Activated CD4-positive, alpha-beta T cell treated with anti-CD3 and anti-CD28 coated beads for 48 hours (primary cell): Measurements from ENCODE around the gene PVR.
"Not testable (repeated sequence)": the region's sequence is repeated elsewhere in the genome, so short reads cannot be mapped to it uniquely, and the experiment has no call there.

Experiments used
- DNase-seq: peaks from one replicate; pipeline ENCODE4 v3.0.0-alpha.2; 2020

PVR gene

GRCh38 chr19:44620667-44621066 lies 23.0 kb upstream of the PVR start:
- DNase-seq: no peak

GRCh38 chr19:44621367-44621766 lies 22.3 kb upstream of the PVR start:
- no peak for DNase-seq

- DNase-seq: no peak
Measured at GRCh38 chr19:44623080-44623479, 20.6 kb upstream of the PVR start.

- no peak for DNase-seq
Measured at GRCh38 chr19:44623626-44624025, 20.1 kb upstream of the PVR start.

GRCh38 chr19:44624840-44625354 lies 18.8 kb upstream of the PVR start:
- DNase-seq: no peak

- DNase-seq: not testable (repeated sequence)
Measured at GRCh38 chr19:44625637-44626036, 18.1 kb upstream of the PVR start.

GRCh38 chr19:44626048-44626624 lies 17.6 kb upstream of the PVR start:
- no peak for DNase-seq

- DNase-seq: no peak
Measured at GRCh38 chr19:44627631-44628030, 16.1 kb upstream of the PVR start.

GRCh38 chr19:44628793-44629192 lies 14.9 kb upstream of the PVR start:
- no peak for DNase-seq

- DNase-seq: not testable (repeated sequence)
Measured at GRCh38 chr19:44631611-44632010, 12.1 kb upstream of the PVR start.

- DNase-seq: not testable (repeated sequence)
Measured at GRCh38 chr19:44634058-44634457, 9.7 kb upstream of the PVR start.

- no peak for DNase-seq
Measured at GRCh38 chr19:44634785-44635184, 8.9 kb upstream of the PVR start.

- no peak for DNase-seq
Measured at GRCh38 chr19:44635581-44636438, 7.9 kb upstream of the PVR start.

- no peak for DNase-seq
Measured at GRCh38 chr19:44636439-44637389, 7.0 kb upstream of the PVR start.

- DNase-seq: no peak
Measured at GRCh38 chr19:44637390-44637764, 6.3 kb upstream of the PVR start.

GRCh38 chr19:44640518-44640917 lies 3.2 kb upstream of the PVR start:
- no peak for DNase-seq

- no peak for DNase-seq
Measured at GRCh38 chr19:44641501-44642265, 2.0 kb upstream of the PVR start.

- no peak for DNase-seq
Measured at GRCh38 chr19:44642377-44642776, 1.3 kb upstream of the PVR start.

- DNase-seq: peak; percentile 25
Measured at GRCh38 chr19:44644402-44645016, 799 bp downstream of the PVR start.

- DNase-seq: no peak
Measured at GRCh38 chr19:44645407-44646048, 1.8 kb downstream of the PVR start.

GRCh38 chr19:44646049-44646416 lies 2.3 kb downstream of the PVR start:
- DNase-seq: no peak

- DNase-seq: no peak
Measured at GRCh38 chr19:44647144-44647543, 3.4 kb downstream of the PVR start.
